Activated T-cell treated with anti-CD3 and anti-CD28 coated beads for 24 hours (primary cell): ENCODE results near the gene TNFAIP8L3.

ENCODE experiments used
- DNase-seq: peaks from one replicate; pipeline ENCODE4 v3.0.0-alpha.2; 2020; ENCODE audit warnings: low read depth

The TNFAIP8L3 gene

DNA sequence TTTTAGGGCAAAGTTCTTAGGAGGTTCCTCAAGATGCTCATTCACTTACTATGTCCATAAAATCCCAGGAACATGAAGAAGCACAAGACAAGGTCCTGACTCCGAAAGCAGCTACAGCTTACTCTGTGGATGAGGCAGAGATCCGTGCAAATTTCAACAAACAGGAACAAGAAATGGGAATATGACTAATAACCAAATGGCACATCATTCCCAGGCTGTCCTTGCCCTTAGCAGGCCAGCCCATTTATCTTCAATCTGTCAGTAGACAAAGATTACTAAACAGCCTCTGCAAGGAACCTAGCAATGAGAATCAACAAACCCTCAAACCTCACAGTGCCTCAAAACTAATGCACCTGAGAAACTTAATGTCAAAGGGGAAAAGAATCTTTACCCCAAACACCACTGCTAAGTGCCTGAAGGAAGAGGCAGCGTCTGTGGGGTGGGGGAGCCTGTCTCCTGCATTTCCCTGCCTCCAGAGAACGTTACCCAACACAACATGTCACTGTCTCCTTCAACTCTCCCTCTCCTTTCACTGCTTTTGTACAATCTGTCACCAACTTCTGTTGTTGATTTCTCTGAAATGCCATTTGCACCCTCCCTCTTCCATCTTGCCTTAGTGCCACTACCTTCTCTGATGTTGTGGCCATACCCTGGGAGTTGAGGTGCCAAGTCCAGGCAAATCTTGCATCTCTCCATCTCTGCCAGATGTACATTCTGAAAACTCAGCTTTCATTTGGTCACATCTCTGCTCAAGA, 4.8 kb downstream of the TNFAIP8L3 start:
- no peak for DNase-seq

DNA sequence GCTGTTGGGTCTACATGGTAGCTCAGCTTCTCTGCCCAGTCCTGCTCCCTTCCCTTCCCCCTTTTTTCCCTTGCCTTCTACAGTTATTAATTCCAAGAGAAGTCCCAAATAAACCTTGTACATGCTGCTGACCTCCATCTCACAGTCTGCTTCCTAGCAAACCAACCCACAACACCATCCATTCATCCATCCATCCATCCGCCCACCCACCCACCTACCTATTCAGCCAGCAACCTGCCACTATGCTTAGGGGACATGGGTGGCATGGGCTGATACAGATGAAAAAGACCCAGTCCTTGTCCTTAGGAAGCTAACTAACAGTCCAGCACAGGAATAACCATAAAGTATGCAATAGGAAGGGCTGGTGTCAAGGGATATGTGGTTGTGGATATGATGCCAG, 5.7 kb downstream of the TNFAIP8L3 start:
- DNase-seq: no peak

DNA sequence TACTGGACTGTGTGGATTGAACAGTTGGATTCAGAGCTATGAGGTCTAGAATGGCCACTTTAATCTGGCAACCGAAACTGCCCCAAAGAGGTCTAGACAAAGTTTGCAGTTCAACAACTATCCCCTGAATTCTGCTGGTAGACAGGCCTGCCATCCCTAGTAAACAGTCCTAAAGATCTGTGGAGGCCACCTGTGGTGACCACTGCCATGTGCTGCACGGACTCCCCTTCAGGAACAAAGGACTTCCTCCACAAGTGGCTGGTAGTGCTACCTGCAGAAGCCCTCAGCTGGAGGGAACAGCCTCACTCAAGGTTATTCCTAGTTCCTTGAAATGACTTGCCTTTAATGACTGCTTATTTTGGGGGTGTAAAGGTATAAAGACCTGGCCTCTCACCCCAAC, 6.1 kb downstream of the TNFAIP8L3 start:
- DNase-seq: no peak

DNA sequence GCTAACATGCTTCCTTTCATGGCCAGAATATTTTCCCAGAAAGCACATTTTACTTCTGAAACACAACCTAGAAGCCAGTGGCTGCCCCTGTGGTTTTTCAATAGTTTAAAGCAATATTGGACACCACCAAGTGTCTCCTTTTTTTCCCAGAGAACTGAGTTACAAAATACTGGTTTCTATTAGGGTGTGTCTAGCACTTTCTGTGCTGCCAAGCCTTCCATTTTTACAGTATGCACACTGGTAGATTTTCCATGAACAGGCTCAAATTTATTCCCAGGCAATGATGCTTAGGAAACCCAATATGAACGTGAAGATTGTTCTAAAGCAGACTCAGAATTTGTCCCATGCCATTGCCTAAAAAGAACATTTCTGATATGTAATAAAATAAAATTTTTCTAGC, 7.2 kb downstream of the TNFAIP8L3 start:
- DNase-seq: no peak

DNA sequence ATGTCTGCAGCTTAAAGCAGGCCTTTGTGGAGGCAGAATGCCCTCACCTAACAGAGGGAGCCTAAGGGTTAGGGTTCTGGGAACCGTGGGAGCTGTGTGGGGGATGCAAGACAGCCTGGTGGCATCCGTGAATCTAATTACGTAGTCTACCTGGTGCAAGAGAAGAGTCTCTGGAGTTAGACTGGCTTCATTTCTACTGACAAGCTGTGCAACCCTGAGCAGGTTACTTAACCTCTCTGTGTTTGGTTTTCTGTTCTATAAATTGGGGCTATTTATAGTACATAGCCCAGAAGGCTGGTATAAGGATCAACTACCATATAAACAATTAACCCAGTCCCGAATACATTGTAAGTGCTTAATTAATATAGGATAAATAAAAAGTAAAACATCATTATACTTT, 8.3 kb downstream of the TNFAIP8L3 start:
- no peak for DNase-seq

DNA sequence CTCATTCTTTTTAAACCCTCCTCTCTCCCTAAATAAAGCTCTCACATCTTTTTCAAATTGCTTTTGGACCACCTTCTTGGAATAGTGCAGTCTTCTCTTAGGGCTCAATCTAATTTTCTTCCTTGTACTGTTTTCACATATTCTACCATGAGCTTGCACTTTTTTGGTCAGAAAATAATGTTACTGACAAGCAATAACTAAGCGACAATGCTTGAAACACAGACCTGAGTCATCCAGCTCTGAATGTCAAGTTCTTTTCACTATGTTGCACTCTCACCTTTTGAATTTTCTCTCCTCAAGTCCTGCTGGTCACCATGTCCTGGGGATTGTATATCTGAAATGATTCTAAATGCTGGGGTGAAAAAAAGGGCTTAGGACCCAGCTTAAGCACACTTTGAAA, 8.9 kb downstream of the TNFAIP8L3 start:
- no peak for DNase-seq

DNA sequence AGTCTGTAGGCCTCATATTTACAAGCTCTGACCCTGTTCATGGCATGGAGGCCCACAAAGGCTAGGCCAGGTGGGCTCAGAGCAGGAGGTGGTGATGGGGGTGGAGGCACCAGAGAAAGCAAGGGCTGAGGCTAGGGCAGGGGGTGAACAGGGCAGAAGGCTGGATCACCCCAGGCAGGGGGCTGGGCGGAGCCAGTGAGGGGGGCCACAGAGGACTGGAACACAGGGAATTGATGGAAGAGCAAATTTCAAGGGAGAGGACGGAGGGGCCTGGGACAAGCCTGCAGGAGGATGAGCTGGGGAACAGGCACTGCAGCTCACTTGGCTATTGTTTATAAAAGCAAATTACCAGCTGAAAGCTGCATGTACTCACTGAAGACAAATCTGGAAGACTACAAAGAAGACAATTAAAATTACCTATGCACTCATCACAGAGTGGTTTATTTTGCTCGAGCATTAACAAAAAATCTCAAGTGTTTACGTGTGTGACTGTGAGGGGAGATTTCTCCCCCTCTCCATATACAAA, 11.0 kb downstream of the TNFAIP8L3 start:
- DNase-seq: no peak

DNA sequence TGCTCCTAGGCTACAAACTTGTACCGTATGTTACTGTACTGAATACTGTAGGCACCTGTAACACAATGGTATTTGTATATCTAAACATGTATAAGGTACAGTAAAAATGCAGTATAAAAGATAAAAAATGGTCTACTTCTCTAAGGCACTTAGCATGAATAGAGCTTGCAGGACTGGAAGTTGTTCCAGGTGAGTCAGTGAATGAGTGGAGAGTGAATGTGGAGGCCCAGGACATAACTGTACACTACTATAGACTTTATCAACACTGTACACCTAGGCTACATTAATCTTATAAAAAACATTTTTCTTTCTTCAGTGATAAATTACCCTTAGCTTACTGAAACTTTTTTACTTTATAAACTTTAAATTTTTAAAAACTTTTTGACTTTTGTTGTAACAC, 12.5 kb downstream of the TNFAIP8L3 start:
- no peak for DNase-seq

DNA sequence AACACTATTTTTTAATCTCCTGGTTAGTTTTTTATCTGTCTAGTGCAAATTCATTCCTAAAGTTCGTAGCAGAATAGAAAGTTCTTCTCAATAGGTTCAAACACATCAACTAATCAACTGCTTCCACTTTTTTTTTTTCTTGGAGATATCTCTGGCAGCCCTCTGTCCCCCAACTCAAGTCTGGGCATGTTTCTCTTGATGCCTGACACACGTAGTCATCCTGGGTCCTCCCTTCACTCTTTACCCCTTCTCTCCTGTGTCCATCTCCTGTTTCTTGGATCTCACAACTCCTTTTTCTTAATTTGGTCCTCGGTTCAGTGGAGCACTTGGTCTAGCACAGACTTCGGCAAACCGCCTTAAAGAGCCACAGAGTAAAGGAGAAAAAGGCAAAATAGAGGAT, 14.4 kb downstream of the TNFAIP8L3 start:
- no peak for DNase-seq

DNA sequence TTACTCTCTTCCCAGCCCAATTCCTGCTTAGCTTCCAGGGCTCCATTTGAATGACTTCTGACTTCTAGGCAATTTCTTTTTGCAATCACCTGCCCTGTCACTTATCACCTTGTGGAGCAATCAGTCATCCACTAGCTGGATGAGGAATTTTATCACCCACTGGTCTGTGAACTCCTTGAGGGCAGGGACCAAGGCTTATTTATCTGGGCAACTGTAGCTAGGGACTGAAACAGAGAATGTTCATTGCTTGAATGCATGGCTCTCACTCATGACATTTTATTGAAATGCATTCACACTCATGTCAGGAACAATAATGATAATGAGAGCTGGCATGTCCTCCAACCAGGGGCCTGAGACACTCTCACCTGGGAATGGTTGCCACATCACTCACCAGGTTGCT, 15.5 kb downstream of the TNFAIP8L3 start:
- DNase-seq: no peak

DNA sequence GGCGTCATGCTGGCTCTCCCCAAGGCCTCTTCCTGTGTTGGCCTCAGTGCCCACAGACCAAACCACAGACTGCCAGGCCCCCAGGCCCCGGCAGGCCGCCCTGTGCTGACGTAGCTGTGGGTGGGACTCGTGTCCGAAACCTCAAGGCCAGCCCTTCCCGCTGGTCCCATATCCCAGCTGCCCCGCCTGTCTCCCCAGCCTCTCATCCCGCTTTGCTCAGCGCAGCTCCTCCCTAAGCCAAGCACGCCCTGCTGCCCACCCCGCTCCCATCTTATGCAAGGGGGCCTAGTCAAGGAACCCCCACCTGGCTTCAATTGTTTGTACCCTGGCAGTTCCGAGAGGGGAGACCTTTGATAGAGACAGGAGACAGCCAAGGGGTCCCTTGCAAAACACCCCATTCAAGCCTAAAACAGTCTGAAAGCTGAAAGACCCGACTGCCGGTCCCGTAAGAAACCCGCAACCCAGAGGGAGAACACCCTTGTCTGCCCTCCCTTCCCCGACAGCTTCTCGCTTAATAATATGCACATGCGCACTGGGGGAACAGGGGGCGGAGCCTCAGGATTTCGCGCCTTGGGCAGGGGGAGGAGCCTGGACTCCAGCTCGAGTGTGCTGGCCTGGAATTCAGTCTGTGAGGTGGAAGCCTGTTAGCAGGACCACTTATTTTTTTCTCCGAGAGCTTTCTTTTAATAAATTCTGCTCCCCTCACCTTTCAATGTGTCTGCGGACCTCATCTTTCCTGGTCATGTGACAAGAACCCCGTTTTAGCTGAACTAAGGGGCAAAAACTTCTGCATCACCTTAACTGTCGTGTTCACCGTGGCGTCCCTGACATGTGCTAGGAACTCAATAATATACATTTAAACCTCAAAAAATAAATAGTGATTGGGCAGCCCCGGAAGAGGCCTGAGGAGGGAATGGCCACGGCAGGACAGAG, 17.2 kb downstream of the TNFAIP8L3 start:
- peak; percentile 64 for DNase-seq

DNA sequence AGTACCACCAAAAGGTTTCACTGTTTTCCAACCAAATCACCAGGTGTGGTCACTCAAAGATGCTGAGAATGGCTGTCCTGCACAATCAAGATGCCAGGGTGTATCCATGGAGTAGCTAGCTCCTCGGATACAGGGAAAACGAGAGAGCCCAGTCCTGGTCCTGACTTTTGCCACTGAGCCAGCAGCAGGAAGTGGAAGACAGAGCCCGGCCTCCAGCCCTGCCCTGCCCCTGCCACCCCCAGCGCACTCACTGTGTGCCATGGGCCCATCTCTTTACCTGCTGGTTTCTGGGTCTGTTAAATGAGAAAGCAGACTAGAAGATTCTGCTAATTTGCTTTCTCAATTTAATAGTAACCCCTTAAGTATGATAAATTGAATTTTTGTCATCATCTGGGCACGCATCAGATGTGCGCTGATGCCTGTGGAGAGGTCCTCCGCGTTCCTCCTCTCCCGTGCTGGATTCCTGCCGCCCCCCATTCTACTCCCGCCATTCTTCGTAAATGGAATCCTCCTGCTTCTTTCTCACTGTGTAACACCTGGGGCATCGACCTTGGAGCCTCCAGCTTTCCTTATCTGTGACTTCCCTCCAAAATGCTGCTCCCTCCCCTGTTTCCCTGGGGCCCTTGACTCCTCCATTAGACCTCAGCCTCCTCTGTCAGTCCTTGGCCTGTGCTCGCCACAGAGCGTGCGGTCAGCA, 18.0 kb downstream of the TNFAIP8L3 start:
- DNase-seq: no peak

DNA sequence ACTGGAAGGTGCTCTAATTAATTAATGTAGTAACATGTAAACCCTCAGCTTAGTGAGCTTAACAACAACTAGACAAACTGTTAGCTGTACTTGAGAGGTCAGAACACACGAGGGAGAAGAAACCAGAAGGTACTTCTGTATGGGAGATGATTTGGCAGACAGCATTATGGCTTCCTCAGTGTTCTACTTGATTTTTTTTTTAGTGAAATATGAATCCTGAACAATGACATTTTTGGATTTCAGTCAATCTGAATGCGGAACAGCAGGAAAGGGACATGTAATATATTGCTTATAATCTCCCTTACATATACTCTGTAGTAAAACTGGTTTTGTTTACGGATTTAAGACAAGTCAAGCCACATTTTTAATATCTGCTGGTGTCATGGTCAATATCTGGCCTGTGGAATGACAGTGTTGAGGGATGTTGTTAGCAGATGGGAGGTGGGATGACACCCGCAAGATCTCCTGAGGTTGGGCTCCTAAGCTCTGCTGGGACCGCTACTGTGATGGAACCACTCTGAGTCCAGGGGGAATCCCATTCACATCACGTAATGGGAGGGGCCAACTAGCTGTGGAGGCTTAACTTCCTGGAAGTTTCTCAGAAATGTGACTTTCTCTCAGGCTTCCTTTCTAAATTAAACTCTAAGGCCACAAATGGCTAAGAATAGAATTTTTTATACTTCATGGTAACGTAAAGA, 18.7 kb downstream of the TNFAIP8L3 start:
- no peak for DNase-seq

DNA sequence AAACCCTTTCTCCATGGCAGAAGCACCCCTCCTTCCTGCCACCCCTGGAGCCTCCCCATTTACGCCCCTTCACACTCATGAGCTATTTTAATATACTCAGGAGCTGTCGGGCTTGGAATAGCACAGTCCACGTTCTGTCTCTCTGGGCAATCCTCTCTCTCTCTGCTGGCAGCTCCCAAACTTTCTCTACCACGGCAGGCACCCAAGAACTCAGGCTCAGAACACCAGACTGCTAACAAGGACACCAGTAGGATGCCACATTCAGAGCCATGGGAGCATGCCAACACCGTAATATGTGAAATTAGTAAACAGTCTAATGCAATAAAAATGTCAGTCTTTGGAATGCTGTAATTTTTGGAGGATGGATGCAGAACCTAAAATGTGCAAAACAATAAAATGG, 19.3 kb downstream of the TNFAIP8L3 start:
- no peak for DNase-seq

DNA sequence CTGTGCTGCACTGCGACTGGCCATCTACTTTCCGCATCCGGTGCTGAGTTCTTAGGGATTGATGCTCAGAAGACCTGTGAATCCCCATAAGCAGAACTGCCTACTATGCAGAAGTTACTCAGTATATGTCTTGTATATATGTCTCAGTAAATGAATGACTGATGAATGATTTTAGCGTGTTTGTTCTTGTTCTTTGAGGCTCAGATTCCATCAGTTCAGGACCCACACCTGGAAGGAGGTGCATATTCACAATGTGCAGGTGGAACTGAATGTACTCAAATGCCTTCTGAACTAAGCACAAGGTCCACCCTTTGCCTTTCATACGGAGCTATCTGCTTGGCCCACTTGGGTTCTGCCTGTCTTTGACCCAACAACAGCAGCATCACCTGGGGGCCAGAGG, 19.8 kb downstream of the TNFAIP8L3 start:
- DNase-seq: no peak

DNA sequence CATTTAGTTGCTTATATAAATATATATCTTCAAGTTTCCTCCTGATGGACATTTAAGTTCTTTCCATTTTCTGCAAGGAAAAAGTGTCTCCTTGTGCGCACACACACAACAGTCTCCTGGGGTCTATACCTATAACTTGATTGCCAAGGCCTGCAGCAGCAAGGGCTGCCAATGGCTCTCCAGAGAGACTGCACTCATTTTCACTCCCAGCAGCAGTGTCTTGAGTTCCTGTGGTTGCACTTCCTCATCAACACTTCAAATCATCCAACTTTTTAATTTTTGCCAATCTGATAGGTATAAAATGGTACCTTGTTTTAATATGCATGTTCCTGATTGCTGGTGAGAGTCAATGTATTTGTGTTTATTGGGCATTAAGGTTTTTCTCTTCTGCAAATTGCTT, 23.1 kb downstream of the TNFAIP8L3 start:
- no peak for DNase-seq

DNA sequence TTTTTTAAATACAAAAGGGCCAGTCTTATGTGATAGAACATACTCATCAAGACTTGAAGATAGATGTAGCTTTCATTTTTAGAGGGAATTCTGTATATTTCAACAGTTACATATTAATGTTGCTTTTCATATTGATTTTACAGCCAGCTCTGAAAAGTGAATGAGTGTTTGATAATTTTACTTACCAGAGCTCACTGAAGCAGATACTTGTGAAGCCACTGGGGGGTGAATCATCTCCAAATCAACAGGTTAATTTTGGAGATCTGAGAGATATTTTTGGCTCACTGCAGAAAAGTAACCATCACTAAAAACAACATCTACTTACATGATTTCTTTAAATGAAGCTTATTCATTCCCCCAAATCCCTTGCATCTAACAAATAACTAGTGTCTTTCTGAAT, 24.7 kb downstream of the TNFAIP8L3 start:
- no peak for DNase-seq

DNA sequence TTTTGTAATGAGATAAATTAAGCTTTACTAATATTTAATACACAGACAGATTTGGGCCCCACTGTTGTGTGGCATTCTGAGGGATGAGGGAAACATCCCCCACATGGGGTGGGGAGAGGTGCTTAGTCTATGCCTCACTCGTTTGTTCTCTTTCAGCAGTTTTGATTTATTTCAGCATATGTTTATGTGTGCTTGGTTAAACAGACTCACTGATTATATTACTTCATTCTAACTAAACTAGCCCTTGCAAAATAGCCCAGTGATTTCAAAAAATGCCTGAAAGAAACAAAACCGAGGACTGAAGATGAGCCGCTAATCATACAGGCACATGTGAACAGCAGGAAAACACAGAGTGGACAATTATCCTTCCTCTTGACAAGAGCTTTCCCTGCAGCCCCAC, 27.2 kb downstream of the TNFAIP8L3 start:
- no peak for DNase-seq

DNA sequence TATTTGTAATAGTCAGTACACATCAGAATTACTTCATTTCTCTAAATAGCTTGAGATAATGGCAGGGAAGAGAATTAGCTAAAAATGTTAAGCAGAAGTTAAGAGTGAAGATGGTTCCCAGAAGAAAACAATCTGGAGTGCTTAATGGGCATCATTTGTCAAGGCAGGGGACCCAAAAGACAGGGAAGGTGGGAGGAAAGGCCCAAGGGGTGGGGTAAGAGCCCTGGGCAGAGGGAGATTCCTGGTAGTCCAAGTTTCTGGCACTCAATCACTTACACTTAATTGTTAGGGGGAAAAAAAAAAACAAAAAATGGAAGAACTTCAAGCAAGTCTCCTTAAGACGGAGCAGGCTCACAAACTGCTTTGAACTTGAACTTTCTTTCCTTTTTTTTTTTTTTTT, 28.9 kb downstream of the TNFAIP8L3 start:
- no peak for DNase-seq

DNA sequence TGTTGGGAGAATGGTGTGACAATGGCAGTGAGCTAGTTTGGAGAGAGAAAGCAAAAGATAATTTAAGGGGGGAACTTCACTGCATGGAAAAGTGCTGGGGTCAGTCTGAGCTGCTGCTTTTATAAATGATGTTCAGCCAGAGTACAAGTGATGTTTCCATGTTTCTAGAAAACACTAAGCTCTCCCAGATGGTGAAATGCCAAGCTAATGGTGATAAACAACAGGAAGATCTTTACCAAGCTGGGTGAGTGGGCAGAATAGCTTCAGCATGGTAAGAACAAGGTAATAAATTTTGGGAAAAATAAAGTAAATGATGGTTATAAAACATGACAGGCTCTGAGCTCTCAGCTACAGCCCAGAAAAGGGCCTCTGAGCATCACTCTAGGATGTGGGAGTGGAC, 29.4 kb downstream of the TNFAIP8L3 start:
- DNase-seq: no peak

DNA sequence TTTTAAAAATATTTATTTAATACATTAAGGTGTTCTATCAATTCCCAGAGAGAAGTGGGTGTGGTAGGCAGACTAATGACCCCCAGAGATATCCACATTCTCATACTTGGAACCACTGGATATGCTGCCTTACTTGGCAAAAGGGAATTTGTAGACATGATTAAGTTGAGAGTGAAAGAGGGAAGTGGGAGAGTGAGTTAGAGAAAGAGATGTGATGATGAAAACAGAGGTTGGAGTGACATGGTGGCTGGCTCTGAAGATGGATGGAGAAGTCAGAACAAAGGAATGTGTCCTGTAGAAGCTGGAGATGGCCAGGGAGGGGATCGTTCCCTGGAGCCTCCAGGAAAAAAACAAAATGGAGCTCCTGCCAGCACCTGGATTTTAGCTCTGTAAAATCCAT, 32.0 kb downstream of the TNFAIP8L3 start:
- no peak for DNase-seq
